Mesodermal cell (in vitro differentiated cells): ENCODE data around the gene PLOD3.

ENCODE experiments used
- H3K27ac ChIP-seq: 2 replicates; pipeline ENCODE4 v1.7.0; 2013; ENCODE audit warnings: mild to moderate bottlenecking, low read depth, low read length, moderate library complexity; ENCODE audit not compliant: severe bottlenecking
- H3K36me3 ChIP-seq: 2 replicates; pipeline ENCODE4 v1.7.1; 2013; ENCODE audit warnings: mild to moderate bottlenecking, low read length, moderate library complexity; ENCODE audit not compliant: control insufficient read depth, insufficient read depth
- H3K4me1 ChIP-seq: one replicate; pipeline ENCODE4 v1.7.1; 2013; ENCODE audit warnings: mild to moderate bottlenecking, low read length; ENCODE audit not compliant: insufficient read depth, control insufficient read depth, poor library complexity, severe bottlenecking
- H3K4me3 ChIP-seq: 2 replicates; pipeline ENCODE4 v1.7.0; 2013; ENCODE audit warnings: low read length, control low read depth, mild to moderate bottlenecking; ENCODE audit not compliant: insufficient read depth, poor library complexity, severe bottlenecking; ENCODE audit errors: extremely low read depth
- H3K9me3 ChIP-seq: 2 replicates; pipeline ENCODE4 v1.7.1; 2013; ENCODE audit warnings: mild to moderate bottlenecking, low read length, moderate library complexity; ENCODE audit not compliant: control insufficient read depth
- WGBS, 2 experiments: methylation state at CpG; one replicate each; pipeline ENCODE4 v1.1.5; 2013; ENCODE audit warnings: missing lambda C conversion rate in 2 of 2; ENCODE audit not compliant: insufficient coverage in 2 of 2; 5-methylcytosine and 5-hydroxymethylcytosine counted together

The PLOD3 gene

DNA sequence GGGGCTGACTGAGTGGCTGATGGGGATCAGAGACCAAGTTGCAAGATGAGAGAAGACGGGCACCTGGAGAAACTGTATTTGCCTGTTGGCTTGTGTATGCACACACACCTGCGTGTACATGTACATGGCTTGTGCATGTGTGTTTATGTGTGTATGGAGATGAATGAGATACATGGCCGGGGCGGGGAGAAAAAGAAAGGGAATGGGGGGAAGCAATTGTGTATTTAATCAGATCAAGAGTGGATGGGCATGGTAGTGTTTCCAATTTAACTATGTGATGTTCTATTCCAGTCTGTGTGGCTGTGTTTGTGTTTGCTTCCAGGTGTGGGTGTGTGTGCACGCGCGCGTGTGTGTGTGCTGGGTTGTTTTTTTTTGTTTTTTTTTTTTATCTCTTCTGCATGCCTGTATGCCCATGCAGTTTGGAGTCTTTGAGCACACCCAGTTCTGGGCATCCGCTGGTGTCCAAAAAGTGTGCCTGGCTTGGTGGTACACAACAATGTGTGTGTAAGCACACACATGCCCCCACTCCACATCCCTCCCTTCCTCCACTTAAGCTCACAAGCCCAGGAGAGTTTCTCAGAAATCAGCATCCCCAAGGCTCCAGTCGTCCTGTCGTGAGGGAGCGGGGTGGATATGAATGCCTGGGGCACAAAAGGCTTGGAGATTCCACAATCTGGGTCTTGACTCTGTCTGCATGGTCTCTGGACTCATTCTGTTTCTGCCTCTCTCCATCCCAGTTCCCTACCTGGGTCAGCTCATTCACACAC, 49.6 kb downstream of the PLOD3 start:
- no peak overlapping the region for H3K27ac ChIP-seq
- WGBS, 2 experiments = 4 to 7% methylated on average over 5 to 7 of the region's 12 CpGs
- peaks cover 54% of the 10 kb centered on the region for H3K4me1 ChIP-seq
- H3K36me3 ChIP-seq = no peaks in the 10 kb centered on the region
- no peaks in the 10 kb centered on the region for H3K9me3 ChIP-seq
- H3K4me3 ChIP-seq = peak overlapping the region; percentile 47

DNA sequence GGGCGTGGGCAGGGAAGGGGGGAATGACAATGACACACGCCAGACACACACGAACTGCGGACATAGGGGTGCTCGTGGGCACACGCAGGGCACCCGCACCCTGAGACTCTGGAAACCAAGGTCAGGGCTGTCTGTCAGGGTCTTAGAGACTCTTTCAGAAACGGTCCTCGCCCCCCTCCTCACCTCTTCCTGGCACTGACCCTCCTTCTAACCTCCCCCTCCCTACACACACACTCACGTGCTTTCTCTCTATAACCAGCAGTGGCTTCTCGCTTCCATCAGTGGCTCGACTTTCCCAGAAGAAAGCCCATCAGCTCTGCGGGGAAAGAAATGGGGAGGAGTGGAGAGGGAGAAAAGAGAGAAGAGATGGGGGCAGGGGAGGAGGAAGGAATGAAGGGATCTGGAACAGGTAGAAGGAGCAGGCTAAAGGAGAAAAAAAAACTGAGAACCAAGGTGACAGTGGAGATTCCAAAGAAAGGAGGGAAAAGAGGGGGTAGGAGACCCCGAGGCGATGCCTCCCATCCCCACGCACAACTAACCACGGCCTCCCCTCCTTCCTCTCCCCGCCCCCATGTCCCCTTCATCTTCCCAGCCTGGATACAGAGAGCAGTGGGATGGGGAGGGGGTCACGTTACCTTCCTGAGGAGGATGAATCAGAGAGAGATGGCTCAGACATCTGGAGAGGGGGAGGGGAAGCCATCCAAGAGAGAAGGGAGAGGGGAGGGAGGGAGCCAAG, 50.3 kb downstream of the PLOD3 start:
- no peaks in the 10 kb centered on the region for H3K9me3 ChIP-seq
- H3K27ac ChIP-seq = peak overlapping the region; percentile 79
- H3K36me3 ChIP-seq = no peaks in the 10 kb centered on the region
- H3K4me3 ChIP-seq = peak overlapping the region; percentile 47
- peaks cover 53% of the 10 kb centered on the region for H3K4me1 ChIP-seq
- 0 to 1% methylated on average over 10 to 11 of the region's 19 CpGs for WGBS, 2 experiments

DNA sequence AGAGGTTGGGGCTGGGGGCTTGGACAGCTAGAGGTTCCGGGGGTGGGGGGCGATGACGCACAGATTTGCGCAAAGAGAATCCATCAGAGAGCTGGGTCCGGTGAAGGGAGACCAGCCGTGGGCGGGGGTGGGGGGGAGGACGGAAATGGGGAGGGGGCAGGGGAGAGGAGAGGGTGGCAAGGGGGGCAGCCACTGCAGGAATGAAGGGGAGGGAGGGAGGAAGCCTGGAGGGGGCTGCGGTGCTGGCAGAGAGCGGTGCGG, 50.8 kb downstream of the PLOD3 start:
- peaks cover 3% of the 10 kb centered on the region for H3K36me3 ChIP-seq
- 0 to 3% methylated on average over 2 to 6 of the region's 11 CpGs for WGBS, 2 experiments
- H3K4me1 ChIP-seq = peaks cover 54% of the 10 kb centered on the region
- H3K4me3 ChIP-seq = peak overlapping the region; percentile 47
- peak overlapping the region; percentile 79 for H3K27ac ChIP-seq
- H3K9me3 ChIP-seq = no peaks in the 10 kb centered on the region

DNA sequence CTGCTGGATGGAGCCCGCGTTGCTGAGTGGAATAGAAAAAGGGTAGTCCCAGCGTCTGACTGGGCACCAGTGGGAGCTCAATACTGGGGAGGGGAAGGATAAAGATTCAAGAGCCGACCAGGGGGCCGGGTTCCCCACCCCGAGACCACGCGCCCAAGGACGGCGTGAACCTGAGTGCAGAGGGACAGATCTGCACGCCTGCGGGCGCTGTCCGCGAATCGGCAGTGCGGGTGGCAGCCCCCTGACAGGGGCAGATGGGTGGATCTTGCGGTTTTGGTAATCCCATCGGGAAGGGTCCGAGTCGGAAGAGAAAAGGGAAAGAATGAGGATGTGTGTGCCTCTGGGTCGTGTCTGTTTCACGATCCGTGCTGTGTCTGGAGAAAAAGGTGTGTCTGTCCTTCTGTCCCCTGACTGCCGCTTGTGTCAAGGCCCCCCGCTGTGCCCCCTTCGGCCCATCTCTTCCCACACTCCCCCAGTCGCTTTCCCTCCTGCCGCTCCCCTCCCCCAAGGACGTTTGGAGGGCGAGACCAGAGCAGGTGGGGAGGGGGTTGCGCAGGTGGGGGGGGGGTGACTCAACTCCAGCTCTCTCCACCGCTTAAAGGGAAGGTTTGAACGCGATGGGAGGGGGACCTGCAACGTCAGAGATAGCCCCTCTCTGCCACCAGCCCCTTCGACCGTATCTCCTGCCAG, 51.3 kb downstream of the PLOD3 start:
- 1% methylated on average over 17 to 22 of the region's 38 CpGs for WGBS, 2 experiments
- no peaks in the 10 kb centered on the region for H3K9me3 ChIP-seq
- H3K4me3 ChIP-seq = peak overlapping the region; percentile 47
- peak overlapping the region; percentile 11 for H3K27ac ChIP-seq
- peaks cover 58% of the 10 kb centered on the region for H3K4me1 ChIP-seq
- H3K36me3 ChIP-seq = peaks cover 3% of the 10 kb centered on the region

DNA sequence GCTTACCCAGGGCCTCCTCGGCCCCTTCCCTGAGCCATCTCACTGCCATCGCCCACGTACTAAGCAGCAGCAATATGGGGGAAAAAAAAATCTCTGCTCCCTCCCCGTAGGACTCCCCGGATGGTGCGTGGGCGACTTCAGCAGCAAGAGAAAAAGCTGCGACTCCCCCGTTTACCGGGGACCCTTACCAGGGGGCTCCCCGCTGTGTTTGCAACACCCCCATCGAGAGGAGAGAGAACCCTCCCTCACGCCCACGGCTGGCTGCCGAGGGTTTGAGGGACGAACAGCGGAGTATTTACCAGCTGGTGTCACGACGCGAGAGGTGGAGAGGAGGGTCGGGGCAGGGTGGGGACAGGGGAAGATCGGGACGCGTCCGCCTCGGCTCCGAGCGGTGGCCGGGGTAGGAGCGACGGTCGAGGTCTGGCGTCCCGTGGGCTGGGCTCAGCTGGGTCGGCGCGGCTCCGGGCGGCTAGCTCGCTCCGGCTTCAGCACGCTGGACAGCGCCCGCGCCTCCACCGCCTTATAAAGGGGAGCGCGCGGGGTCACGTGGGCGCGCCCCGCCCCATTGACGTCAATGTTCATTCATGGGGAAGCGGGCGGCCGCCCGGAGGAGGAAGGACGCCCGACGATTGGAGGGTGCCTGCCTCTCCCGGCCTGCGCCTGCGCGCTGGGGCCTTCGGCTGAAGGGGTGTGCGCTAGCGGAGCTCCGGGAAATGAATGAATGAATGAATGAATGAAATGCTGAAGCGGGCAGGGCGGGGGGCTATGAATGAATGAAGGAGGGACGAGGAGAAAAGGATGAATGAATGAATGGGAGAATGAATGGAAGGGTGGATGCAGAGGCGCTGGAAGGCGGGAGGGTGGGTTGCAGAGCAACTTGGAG, 52.1 kb downstream of the PLOD3 start, which contains the start of gene VGF:
Gene VGF (minus strand): TSS at position 495 of the 883 bp plus-strand sequence. CDS start 726 bp downstream, outside the sequence.
- H3K36me3 ChIP-seq = peaks cover 3% of the 10 kb centered on the region
- H3K27ac ChIP-seq = peak within 1 kb of the TSS; percentile 11
- WGBS, 2 experiments = 0 to 1% methylated on average over 58 to 67 of the region's 74 CpGs
- H3K9me3 ChIP-seq = no peaks in the 10 kb centered on the region
- peak within 1 kb of the TSS; percentile 47 for H3K4me3 ChIP-seq
- H3K4me1 ChIP-seq = peaks cover 61% of the 10 kb centered on the region

DNA sequence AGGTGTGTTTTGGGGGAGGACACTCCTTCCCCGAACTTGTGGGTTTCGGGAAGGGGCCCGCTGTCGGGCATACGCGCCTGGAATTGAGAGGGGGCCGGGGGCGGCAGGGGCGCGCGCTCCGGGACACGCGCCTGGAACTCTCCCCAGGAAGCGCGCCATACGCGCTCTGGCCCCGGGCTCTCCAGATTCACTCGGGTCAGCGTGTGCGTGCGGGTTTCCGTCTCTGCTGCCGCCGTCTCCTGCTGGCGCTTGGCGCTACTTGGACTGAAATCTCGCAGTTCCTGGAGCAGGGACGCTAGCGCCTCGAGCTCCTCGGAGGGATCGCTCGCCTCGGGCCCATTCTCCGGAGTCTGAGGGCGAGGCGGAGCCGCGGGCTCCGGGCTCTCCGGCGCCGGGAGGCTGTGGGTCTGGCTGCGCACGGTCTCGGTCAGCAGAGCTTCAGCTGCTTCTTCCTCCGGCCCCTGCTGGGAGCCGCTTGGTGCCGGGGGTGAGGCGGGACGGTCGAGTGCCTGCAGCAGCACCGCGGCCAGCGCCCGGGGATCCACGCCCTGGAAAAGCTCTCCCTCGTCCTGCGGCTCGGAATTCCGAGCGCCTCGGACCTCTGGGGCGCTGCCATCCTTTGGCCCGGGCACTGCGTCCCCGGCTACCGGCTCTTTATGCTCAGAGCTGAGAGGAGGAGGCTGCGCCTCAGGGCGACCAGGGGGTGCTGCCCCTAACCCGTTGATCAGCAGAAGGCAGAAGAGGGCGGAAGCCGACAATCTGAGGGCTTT, 53.1 kb downstream of the PLOD3 start:
- H3K4me1 ChIP-seq = peaks cover 58% of the 10 kb centered on the region
- H3K36me3 ChIP-seq = peaks cover 8% of the 10 kb centered on the region
- no peaks in the 10 kb centered on the region for H3K9me3 ChIP-seq
- H3K27ac ChIP-seq = no peak overlapping the region
- 0 to 1% methylated on average over 72 to 74 of the region's 75 CpGs for WGBS, 2 experiments
- peak overlapping the region; percentile 47 for H3K4me3 ChIP-seq

DNA sequence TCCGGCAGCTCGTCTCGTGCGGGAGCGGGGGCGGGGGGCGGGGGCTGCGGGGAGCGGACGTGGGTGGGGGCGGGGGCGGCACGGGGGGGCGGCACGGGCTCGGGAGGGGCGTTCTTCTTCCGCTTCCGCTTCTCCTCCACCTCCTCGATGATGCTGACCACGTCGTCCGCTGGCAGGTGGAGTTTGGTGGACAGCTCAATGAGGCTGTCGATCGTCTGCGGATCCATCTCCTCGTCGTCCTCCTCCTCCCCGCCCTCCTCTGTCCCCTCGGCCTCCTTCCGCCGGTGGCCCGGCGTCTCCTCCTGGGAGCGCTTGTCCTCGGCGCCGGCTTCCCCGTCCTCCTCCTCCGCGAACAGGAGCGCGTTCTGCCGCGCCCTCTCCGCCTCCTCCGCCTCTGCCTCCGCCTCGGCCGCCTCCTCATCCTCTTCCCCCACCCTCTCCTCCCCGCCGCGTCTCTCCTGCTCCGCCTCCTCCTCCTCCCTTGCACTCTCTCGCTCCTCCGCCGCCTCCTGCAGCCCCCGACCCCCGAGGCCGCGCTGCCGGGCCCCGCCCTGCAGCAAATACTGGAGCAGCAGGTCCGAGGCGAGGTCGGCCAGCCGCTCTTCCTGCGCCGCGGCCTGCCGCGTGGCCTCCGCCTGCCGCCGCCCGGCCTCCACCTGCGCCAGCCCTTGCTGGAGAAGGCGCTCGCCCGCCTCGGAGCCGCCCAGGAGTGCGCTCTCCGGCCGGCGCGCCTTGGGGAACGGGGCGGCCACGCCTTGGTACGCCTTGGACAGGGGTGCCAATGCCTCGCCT, 53.9 kb downstream of the PLOD3 start:
- 0% methylated on average over 40 to 71 of the region's 92 CpGs for WGBS, 2 experiments
- Histone ChIP-seq H3K27ac (peak overlapping the region; percentile 23), H3K4me3 (peak overlapping the region; percentile 47), H3K36me3 (peaks cover 15% of the 10 kb centered on the region), H3K4me1 (peaks cover 55% of the 10 kb centered on the region), H3K9me3 (no peaks in the 10 kb centered on the region)

DNA sequence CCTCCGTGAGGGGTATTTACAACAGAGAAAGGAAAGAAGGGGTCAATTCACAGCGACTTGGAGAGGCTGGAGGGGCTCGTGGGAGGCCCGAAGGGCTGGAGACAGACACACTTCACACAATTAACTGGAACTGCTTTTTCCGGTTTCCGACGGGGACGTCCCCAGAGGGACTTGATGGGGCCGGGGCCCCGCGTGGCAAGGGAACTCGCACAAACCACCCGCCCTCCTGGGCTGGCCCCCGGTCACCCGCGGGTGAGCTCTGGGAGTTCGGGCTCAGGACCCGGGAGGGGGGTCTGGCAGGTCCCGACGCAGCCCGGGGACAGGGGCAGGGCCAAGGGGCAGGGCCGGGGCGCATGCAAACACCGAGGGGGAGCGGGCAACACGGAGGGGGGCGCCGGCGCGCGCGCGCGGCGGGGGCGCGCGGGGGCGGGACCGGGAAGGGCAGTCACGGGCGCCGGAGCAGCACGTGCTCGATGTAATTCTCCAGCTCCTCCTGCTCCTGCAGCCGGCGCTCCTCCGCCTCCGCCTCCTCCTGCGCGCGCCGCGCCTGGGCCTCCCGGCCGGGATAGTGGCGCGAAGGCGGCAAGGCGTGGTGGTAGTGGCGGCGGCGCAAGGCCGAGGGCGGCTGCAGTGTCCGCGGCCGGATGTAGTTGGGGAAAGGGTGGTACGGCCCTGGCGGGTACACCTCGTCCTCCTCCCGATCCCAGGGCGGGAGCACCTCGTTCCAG, 54.7 kb downstream of the PLOD3 start:
- peaks cover 47% of the 10 kb centered on the region for H3K4me1 ChIP-seq
- 1 to 2% methylated on average over 29 to 49 of the region's 74 CpGs for WGBS, 2 experiments
- peak overlapping the region; percentile 47 for H3K4me3 ChIP-seq
- H3K36me3 ChIP-seq = peaks cover 22% of the 10 kb centered on the region
- H3K9me3 ChIP-seq = no peaks in the 10 kb centered on the region
- H3K27ac ChIP-seq = peak overlapping the region; percentile 55
